DND-41 (cell line): ENCODE measurements around the gene PEMT.

ENCODE experiments used
- CTCF ChIP-seq: IDR thresholded peaks from 2 replicates; pipeline ENCODE4 v1.5.1; 2012; ENCODE audit warnings: borderline replicate concordance, low read length, moderate library complexity, mild to moderate bottlenecking; ENCODE audit not compliant: poor library complexity, severe bottlenecking; ENCODE audit errors: extremely low read depth
- EZH2 ChIP-seq: IDR thresholded peaks from 3 replicates; pipeline ENCODE4 v1.6.1; 2012; ENCODE audit warnings: borderline replicate concordance, low read depth, mild to moderate bottlenecking, moderate library complexity, low read length, inconsistent platforms; ENCODE audit not compliant: severe bottlenecking

- TF ChIP-seq CTCF: no peak
- TF ChIP-seq EZH2: no peak
Observed at GRCh38 chr17:17494870-17495535, 96.5 kb downstream of the PEMT start.
